A549 (cell line): ENCODE measurements around the gene SOWAHC. TPM values are rescaled to one million over a fixed set of nuclear protein-coding genes. Genes with fewer than 3 reads are reported as not detected.

ENCODE experiments used
- ATAC-seq, 2 experiments: fragments of 200-7000 bp in 1 of 2; fragments of >200 bp in 1 of 2; cut with Nextera tagmentation in 1 of 2; cut with Tn5 transposase in 1 of 2; 3 replicates each; pipeline versions ENCODE4 v1.8.0 to v1.9.1; 2018 to 2020; ENCODE audit warnings: mild to moderate bottlenecking in 1 of 2, moderate library complexity in 1 of 2
- CTCF ChIA-PET: fragments of 300-600 bp; sonication (Branson Sonifier 250); formaldehyde crosslinking; extraction: SDS; loops from one replicate; lab custom pipeline; 2021; ENCODE audit warnings: antibody characterized with exemption, inconsistent platforms; lab: Yijun Ruan, JAX
- POLR2A ChIA-PET: fragments of 350-600 bp; formaldehyde crosslinking; extraction: SDS; loops from one replicate; lab custom pipeline; 2021; ENCODE audit warnings: antibody characterized with exemption, inconsistent platforms; lab: Yijun Ruan, JAX
- DNase-seq, 2 experiments: peaks; one replicate each; pipeline versions ENCODE4 v3.0.0 to v3.0.0-alpha.2; 2011 to 2016; ENCODE audit warnings: low read depth in 1 of 2, low spot score in 1 of 2
- FAIRE-seq: peaks from 2 replicates; lab custom pipeline; 2011; peaks lifted over from hg19 to GRCh38; lab: Jason Lieb, UNC
- H3K27ac ChIP-seq, 2 experiments: fragments of >200 bp; sonication (Bioruptor Twin); formaldehyde crosslinking; 3 replicates each; pipeline ENCODE4 v1.5.1; 2016 to 2017
- H3K4me1 ChIP-seq: fragments of >200 bp; sonication (Bioruptor Twin); formaldehyde crosslinking; 3 replicates; pipeline ENCODE4 v1.6.1; 2016
- H3K4me2 ChIP-seq: fragments of >200 bp; sonication (Bioruptor Twin); formaldehyde crosslinking; 3 replicates; pipeline ENCODE4 v1.6.1; 2016
- H3K4me3 ChIP-seq: fragments of >200 bp; sonication (Bioruptor Twin); formaldehyde crosslinking; 3 replicates; pipeline ENCODE4 v1.5.1; 2016
- H3K9me3 ChIP-seq: fragments of >200 bp; sonication (Bioruptor Twin); formaldehyde crosslinking; 3 replicates; pipeline ENCODE4 v1.6.1; 2016
- CBX8 ChIP-seq: fragments of 200-600 bp; sonication (generic); IDR thresholded peaks from 2 replicates; pipeline ENCODE4 v1.6.1; 2016
- CHD4 ChIP-seq: fragments of 200-600 bp; sonication (generic); IDR thresholded peaks from 2 replicates; pipeline ENCODE4 v1.6.1; 2016; ENCODE audit warnings: antibody characterized with exemption, mild to moderate bottlenecking, borderline replicate concordance
- EHMT2 ChIP-seq: fragments of 200-600 bp; sonication (generic); IDR thresholded peaks from 2 replicates; pipeline ENCODE4 v1.6.1; 2016; ENCODE audit warnings: antibody characterized with exemption, low read depth, mild to moderate bottlenecking, moderate library complexity
- FOSL2 ChIP-seq, 2 experiments: fragments of 450-650 bp in 1 of 2; fragments of >200 bp in 1 of 2; sonication (Bioruptor Twin) in 1 of 2; formaldehyde crosslinking; IDR thresholded peaks; 2 replicates each; pipeline versions ENCODE4 v1.5.0 to v1.6.1; 2016 to 2020; ENCODE audit warnings: mild to moderate bottlenecking in 1 of 2, moderate library complexity in 1 of 2
- HDAC2 ChIP-seq: fragments of 200-600 bp; sonication (generic); IDR thresholded peaks from 2 replicates; pipeline ENCODE4 v1.6.1; 2016
- HEYL ChIP-seq: fragments of 250-450 bp; sonication (Bioruptor Pico); IDR thresholded peaks from 2 replicates; pipeline ENCODE4 v1.8.0; 2021; ENCODE audit warnings: mild to moderate bottlenecking, moderate library complexity
- HOXA7 ChIP-seq: fragments of 250-450 bp; sonication (Bioruptor Pico); IDR thresholded peaks from 2 replicates; pipeline ENCODE4 v1.5.0; 2020; ENCODE audit warnings: mild to moderate bottlenecking, moderate library complexity
- HOXB5 ChIP-seq: fragments of 250-450 bp; sonication (Bioruptor Pico); IDR thresholded peaks from 2 replicates; pipeline ENCODE4 v1.5.0; 2020; ENCODE audit warnings: mild to moderate bottlenecking, moderate library complexity
- JUN ChIP-seq, 2 experiments: fragments of >200 bp; sonication (Bioruptor Twin); formaldehyde crosslinking; IDR thresholded peaks; 2 replicates in 1 of 2; 3 replicates in 1 of 2; pipeline ENCODE4 v1.6.1; 2016 to 2017
- KDM1A ChIP-seq: fragments of 200-600 bp; sonication (generic); IDR thresholded peaks from 2 replicates; pipeline ENCODE4 v1.6.1; 2016; ENCODE audit warnings: low read depth, mild to moderate bottlenecking
- KDM5A ChIP-seq: fragments of 200-600 bp; sonication (generic); IDR thresholded peaks from 2 replicates; pipeline ENCODE4 v1.6.1; 2016; ENCODE audit warnings: antibody characterized with exemption, mild to moderate bottlenecking
- MAFK ChIP-seq: fragments of 450-650 bp; IDR thresholded peaks from 2 replicates; pipeline ENCODE4 v1.6.1; 2014; ENCODE audit not compliant: partially characterized antibody
- MAZ ChIP-seq: fragments of 150-350 bp; IDR thresholded peaks from 2 replicates; pipeline ENCODE4 v1.6.1; 2014; ENCODE audit warnings: antibody characterized with exemption, low read depth, low read length, borderline replicate concordance
- NFE2L2 ChIP-seq: fragments of 150-350 bp; conservative IDR thresholded peaks from 2 replicates; pipeline ENCODE4 v1.6.1; 2014; ENCODE audit warnings: low read length
- NPAS2 ChIP-seq: fragments of 250-450 bp; sonication (Bioruptor Pico); IDR thresholded peaks from 2 replicates; pipeline ENCODE4 v1.8.0; 2022; ENCODE audit warnings: mild to moderate bottlenecking, moderate library complexity, borderline replicate concordance
- POLR2A ChIP-seq: IDR thresholded peaks from 2 replicates; pipeline ENCODE4 v1.6.1; 2012; ENCODE audit warnings: mild to moderate bottlenecking, low read length
- RFX5 ChIP-seq: fragments of 450-650 bp; IDR thresholded peaks from 2 replicates; pipeline ENCODE4 v1.7.1; 2014; ENCODE audit warnings: antibody characterized with exemption, mild to moderate bottlenecking, moderate library complexity
- RNF2 ChIP-seq: fragments of 200-600 bp; sonication (generic); IDR thresholded peaks from 2 replicates; pipeline ENCODE4 v1.6.1; 2016; ENCODE audit warnings: low read depth, mild to moderate bottlenecking, antibody characterized with exemption, moderate library complexity, borderline replicate concordance
- SMC3 ChIP-seq: fragments of >200 bp; sonication (Bioruptor Twin); formaldehyde crosslinking; IDR thresholded peaks from 3 replicates; pipeline ENCODE4 v1.6.1; 2018; ENCODE audit warnings: inconsistent platforms
- WGBS: methylation state at CpG from one replicate; pipeline ENCODE4 v1.1.6; 2017; ENCODE audit errors: missing lambda C conversion rate; 5-methylcytosine and 5-hydroxymethylcytosine counted together
- polyA minus RNA-seq: library from RNA; depleted of rRNA, polyadenylated mRNA; stranded (reverse); fragments of >200 nt; gene quantifications from 2 replicates; pipeline ENCODE4 v1.2.3, GENCODE V29; 2011; rRNA and poly(A)+ RNA removed
- polyA plus RNA-seq, 4 experiments: library from polyadenylated mRNA; depleted of rRNA in 3 of 4; stranded (reverse); fragments of >200 nt; fragmentation: RNase III in 1 of 4; extraction: RNeasy Plus Mini Kit Qiagen cat#74134 plus additional on column Dnase treatment in 1 of 4; gene quantifications; 2 replicates in 3 of 4; 3 replicates in 1 of 4; pipeline ENCODE4 v1.2.3, GENCODE V29; 2011 to 2017
- TF ChIP-seq, protein P1 (sequence below): fragments of 450-650 bp; IDR thresholded peaks from 2 replicates; pipeline ENCODE4 v1.6.1; 2014; ENCODE audit warnings: antibody characterized with exemption
- TF ChIP-seq, protein P2 (sequence below): fragments of >200 bp; sonication (Bioruptor Twin); formaldehyde crosslinking; IDR thresholded peaks from 3 replicates; pipeline ENCODE4 v1.5.1; 2016
- TF ChIP-seq, protein P3 (sequence below): fragments of 250-450 bp; sonication (Bioruptor Pico); IDR thresholded peaks from 2 replicates; pipeline ENCODE4 v1.5.0; 2021; ENCODE audit warnings: mild to moderate bottlenecking, moderate library complexity, borderline replicate concordance
- TF ChIP-seq, protein P4 (sequence below): IDR thresholded peaks from 2 replicates; pipeline ENCODE4 v1.6.1; 2012
- TF ChIP-seq, protein P5 (sequence below): fragments of 150-350 bp; IDR thresholded peaks from 2 replicates; pipeline ENCODE4 v1.6.1; 2014; ENCODE audit warnings: low read depth, mild to moderate bottlenecking, low read length
- TF ChIP-seq, protein P6 (sequence below): IDR thresholded peaks from 2 replicates; pipeline ENCODE4 v1.6.1; 2012
- TF ChIP-seq, protein P7 (sequence below): fragments of >200 bp; sonication (Bioruptor Twin); formaldehyde crosslinking; IDR thresholded peaks from 2 replicates; pipeline ENCODE4 v1.6.1; 2016
- TF ChIP-seq, protein P8 (sequence below): fragments of 250-450 bp; sonication (Bioruptor Pico); IDR thresholded peaks from 2 replicates; pipeline ENCODE4 v1.5.0; 2020; ENCODE audit warnings: low read depth, mild to moderate bottlenecking, moderate library complexity

Gene SOWAHC, protein sequence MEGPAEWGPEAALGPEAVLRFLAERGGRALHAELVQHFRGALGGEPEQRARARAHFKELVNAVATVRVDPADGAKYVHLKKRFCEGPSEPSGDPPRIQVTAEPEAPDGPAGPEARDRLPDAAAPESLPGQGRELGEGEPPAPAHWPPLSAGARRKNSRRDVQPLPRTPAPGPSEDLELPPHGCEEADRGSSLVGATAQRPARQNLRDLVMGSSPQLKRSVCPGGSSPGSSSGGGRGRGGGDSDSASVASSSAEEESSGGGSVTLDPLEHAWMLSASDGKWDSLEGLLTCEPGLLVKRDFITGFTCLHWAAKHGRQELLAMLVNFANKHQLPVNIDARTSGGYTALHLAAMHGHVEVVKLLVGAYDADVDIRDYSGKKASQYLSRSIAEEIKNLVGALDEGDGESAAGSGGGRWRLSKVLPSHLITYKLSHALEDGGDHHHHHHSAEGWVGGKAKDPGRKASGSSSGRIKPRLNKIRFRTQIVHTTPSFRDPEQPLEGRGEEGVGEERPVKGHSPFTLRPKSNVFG
- 9.9 and 13.7 TPM in 2 replicates for polyA plus RNA-seq (2011; rRNA removed)
- polyA plus RNA-seq (2012; cell fraction: cytosol; rRNA removed), result 6.9 and 9.8 TPM in 2 replicates
- polyA plus RNA-seq (2012; cell fraction: nucleus; rRNA removed), result 5.4 and 8.0 TPM in 2 replicates
- polyA plus RNA-seq (2017; fragmentation: RNase III; extraction: RNeasy Plus Mini Kit Qiagen cat#74134 plus additional on column Dnase treatment), result 11.7 to 14.2 TPM (median 13.4 TPM) in 3 replicates
- polyA minus RNA-seq, result 5.8 and 6.5 TPM in 2 replicates

DNA sequence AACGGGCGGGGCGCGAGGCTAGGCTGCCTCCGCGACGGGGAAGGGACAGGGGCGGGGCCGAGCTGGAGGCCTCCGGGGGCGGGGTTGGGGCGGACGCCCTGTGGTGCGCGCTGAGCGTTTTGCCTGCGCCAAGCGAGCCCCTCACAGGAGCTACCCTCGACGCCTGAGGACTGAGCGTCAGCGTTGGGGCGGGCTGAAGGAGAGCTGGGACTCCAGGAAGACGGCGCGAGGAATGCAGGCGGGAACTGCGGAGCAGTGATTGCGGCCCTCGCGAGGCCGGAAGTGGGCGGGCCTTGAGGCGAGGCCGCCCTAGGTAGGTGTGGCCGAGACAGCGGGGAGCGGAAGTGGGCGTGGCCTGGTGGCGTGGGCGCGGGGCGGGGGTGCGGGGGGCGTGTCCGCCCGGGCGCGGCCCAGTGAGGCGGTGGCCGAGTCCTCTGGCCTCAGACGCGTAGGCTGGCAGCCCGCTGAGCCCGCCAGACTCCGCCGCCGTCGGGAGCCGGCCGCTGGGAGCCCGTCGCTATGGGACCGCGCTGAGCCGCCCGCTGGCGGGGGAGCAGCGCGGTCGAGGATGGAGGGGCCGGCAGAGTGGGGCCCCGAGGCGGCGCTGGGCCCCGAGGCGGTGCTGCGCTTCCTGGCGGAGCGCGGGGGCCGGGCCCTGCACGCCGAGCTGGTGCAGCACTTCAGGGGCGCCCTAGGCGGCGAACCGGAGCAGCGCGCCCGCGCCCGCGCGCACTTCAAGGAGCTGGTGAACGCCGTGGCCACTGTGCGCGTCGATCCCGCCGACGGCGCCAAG is at the start of gene SOWAHC, which contains the start of gene SEPTIN10:
Gene SOWAHC, plus strand, starts transcription at position 443 of the 793 bp plus-strand sequence. Its CDS starts 126 bp downstream, at position 569.
Gene SEPTIN10, minus strand, starts transcription at position 45 of the 793 bp plus-strand sequence. CDS start 139 bp downstream, outside the sequence.
- peak within 1 kb of the TSS; percentile 81 for H3K4me2 ChIP-seq
- WGBS, result no CpG with 5 or more reads among the region's 104 CpGs
- DNase-seq (peak; percentile 63 to 99), ATAC-seq (peak; percentile 90 to 95), FAIRE-seq (no peak)
- CTCF ChIA-PET, result interaction anchor here (0.5 to 4.9 kb wide), 6 partner anchors 16 to 122 kb away, joined by 3 to 37 read pairs (median 4); no protein-coding TSS in a partner anchor
- POLR2A ChIA-PET, result interaction anchor here (0.6 to 1.6 kb wide), 14 partner anchors 9 to 510 kb away, joined by 3 to 8 read pairs (median 4); no protein-coding TSS in a partner anchor
- peak within 1 kb of the TSS; percentile 69 for H3K4me3 ChIP-seq
- peak within 1 kb of the TSS; percentile 92 to 99 for H3K27ac ChIP-seq
- H3K9me3 ChIP-seq, result no peaks in the 10 kb centered on the region
- peaks cover 47% of the 10 kb centered on the region; the same call in 2 of the 3 replicates for H3K4me1 ChIP-seq
- TF ChIP-seq, protein P1, sequence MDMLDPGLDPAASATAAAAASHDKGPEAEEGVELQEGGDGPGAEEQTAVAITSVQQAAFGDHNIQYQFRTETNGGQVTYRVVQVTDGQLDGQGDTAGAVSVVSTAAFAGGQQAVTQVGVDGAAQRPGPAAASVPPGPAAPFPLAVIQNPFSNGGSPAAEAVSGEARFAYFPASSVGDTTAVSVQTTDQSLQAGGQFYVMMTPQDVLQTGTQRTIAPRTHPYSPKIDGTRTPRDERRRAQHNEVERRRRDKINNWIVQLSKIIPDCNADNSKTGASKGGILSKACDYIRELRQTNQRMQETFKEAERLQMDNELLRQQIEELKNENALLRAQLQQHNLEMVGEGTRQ, result no peak
- TF ChIP-seq RNF2 (no peak), KDM5A (no peak), POLR2A (peak; percentile 89), SMC3 (no peak), KDM1A (no peak), MAZ (no peak), FOSL2 (IDR thresholded peaks at IDR 0.05) (no peak), FOSL2 (CRISPR knock-in tag; IDR thresholded peaks at IDR 0.05) (no peak), JUN (IDR thresholded peaks at IDR 0.05) (peak in 1 of 2 experiments; percentile 82; a peak in 2 of 5 replicates), NFE2L2 (no peak), RFX5 (no peak), MAFK (no peak), NPAS2 (CRISPR knock-in tag) (no peak), HOXA7 (CRISPR knock-in tag) (no peak), CBX8 (no peak), EHMT2 (no peak), HEYL (CRISPR knock-in tag) (no peak), HDAC2 (no peak), CHD4 (no peak), HOXB5 (no peak)
- TF ChIP-seq, protein P2, sequence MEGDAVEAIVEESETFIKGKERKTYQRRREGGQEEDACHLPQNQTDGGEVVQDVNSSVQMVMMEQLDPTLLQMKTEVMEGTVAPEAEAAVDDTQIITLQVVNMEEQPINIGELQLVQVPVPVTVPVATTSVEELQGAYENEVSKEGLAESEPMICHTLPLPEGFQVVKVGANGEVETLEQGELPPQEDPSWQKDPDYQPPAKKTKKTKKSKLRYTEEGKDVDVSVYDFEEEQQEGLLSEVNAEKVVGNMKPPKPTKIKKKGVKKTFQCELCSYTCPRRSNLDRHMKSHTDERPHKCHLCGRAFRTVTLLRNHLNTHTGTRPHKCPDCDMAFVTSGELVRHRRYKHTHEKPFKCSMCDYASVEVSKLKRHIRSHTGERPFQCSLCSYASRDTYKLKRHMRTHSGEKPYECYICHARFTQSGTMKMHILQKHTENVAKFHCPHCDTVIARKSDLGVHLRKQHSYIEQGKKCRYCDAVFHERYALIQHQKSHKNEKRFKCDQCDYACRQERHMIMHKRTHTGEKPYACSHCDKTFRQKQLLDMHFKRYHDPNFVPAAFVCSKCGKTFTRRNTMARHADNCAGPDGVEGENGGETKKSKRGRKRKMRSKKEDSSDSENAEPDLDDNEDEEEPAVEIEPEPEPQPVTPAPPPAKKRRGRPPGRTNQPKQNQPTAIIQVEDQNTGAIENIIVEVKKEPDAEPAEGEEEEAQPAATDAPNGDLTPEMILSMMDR, result no peak
- TF ChIP-seq, protein P3, sequence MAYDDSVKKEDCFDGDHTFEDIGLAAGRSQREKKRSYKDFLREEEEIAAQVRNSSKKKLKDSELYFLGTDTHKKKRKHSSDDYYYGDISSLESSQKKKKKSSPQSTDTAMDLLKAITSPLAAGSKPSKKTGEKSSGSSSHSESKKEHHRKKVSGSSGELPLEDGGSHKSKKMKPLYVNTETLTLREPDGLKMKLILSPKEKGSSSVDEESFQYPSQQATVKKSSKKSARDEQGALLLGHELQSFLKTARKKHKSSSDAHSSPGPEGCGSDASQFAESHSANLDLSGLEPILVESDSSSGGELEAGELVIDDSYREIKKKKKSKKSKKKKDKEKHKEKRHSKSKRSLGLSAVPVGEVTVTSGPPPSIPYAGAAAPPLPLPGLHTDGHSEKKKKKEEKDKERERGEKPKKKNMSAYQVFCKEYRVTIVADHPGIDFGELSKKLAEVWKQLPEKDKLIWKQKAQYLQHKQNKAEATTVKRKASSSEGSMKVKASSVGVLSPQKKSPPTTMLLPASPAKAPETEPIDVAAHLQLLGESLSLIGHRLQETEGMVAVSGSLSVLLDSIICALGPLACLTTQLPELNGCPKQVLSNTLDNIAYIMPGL (CRISPR knock-in tag), result no peak
- TF ChIP-seq, protein P4, sequence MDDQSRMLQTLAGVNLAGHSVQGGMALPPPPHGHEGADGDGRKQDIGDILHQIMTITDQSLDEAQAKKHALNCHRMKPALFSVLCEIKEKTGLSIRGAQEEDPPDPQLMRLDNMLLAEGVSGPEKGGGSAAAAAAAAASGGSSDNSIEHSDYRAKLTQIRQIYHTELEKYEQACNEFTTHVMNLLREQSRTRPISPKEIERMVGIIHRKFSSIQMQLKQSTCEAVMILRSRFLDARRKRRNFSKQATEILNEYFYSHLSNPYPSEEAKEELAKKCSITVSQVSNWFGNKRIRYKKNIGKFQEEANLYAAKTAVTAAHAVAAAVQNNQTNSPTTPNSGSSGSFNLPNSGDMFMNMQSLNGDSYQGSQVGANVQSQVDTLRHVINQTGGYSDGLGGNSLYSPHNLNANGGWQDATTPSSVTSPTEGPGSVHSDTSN, result no peak
- TF ChIP-seq, protein P5, sequence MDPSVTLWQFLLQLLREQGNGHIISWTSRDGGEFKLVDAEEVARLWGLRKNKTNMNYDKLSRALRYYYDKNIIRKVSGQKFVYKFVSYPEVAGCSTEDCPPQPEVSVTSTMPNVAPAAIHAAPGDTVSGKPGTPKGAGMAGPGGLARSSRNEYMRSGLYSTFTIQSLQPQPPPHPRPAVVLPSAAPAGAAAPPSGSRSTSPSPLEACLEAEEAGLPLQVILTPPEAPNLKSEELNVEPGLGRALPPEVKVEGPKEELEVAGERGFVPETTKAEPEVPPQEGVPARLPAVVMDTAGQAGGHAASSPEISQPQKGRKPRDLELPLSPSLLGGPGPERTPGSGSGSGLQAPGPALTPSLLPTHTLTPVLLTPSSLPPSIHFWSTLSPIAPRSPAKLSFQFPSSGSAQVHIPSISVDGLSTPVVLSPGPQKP, result no peak
- TF ChIP-seq, protein P6, sequence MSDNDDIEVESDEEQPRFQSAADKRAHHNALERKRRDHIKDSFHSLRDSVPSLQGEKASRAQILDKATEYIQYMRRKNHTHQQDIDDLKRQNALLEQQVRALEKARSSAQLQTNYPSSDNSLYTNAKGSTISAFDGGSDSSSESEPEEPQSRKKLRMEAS, result peak; percentile 79
- TF ChIP-seq, protein P7, sequence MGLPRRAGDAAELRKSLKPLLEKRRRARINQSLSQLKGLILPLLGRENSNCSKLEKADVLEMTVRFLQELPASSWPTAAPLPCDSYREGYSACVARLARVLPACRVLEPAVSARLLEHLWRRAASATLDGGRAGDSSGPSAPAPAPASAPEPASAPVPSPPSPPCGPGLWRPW, result no peak
- TF ChIP-seq, protein P8, sequence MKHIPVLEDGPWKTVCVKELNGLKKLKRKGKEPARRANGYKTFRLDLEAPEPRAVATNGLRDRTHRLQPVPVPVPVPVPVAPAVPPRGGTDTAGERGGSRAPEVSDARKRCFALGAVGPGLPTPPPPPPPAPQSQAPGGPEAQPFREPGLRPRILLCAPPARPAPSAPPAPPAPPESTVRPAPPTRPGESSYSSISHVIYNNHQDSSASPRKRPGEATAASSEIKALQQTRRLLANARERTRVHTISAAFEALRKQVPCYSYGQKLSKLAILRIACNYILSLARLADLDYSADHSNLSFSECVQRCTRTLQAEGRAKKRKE, result no peak
